Epithelial cell of esophagus (primary cell): ENCODE measurements around the gene FAXC.
"Not testable (repeated sequence)": the region's sequence is repeated elsewhere in the genome, so short reads cannot be mapped to it uniquely, and the experiment has no call there.

Experiments used
- DNase-seq: peaks from one replicate; pipeline ENCODE4 v3.0.0; 2010; ENCODE audit warnings: low read depth
- H3K4me3 ChIP-seq: 2 replicates; pipeline ENCODE4 v1.5.1; 2011; ENCODE audit warnings: mild to moderate bottlenecking, low read length, control low read depth
- CTCF ChIP-seq: IDR thresholded peaks from 2 replicates; pipeline ENCODE4 v1.5.1; 2011; ENCODE audit warnings: low read depth, mild to moderate bottlenecking, low read length, control low read depth, inconsistent platforms; ENCODE audit not compliant: insufficient read depth; ENCODE audit errors: missing control alignments

Gene FAXC

GRCh38 chr6:99270826-99271225 lies 78.6 kb downstream of the FAXC start:
- no peak overlapping the region for H3K4me3 ChIP-seq
- DNase-seq: no peak
- TF ChIP-seq CTCF: no peak

GRCh38 chr6:99270030-99270429 lies 79.4 kb downstream of the FAXC start:
- TF ChIP-seq CTCF: no peak
- no peak overlapping the region for H3K4me3 ChIP-seq
- no peak for DNase-seq

- no peak for DNase-seq
- no peak overlapping the region for H3K4me3 ChIP-seq
- no peak for TF ChIP-seq CTCF
Measured at GRCh38 chr6:99269207-99269606, 80.3 kb downstream of the FAXC start.

GRCh38 chr6:99266996-99267395 lies 82.5 kb downstream of the FAXC start:
- not testable (repeated sequence) for DNase-seq, H3K4me3 ChIP-seq

- DNase-seq, H3K4me3 ChIP-seq: not testable (repeated sequence)
Measured at GRCh38 chr6:99265447-99265846, 84.0 kb downstream of the FAXC start.

- no peak for DNase-seq
- TF ChIP-seq CTCF: no peak
- no peak overlapping the region for H3K4me3 ChIP-seq
Measured at GRCh38 chr6:99254616-99255550, 94.6 kb downstream of the FAXC start.

GRCh38 chr6:99253271-99253670 lies 96.2 kb downstream of the FAXC start:
- H3K4me3 ChIP-seq: no peak overlapping the region
- TF ChIP-seq CTCF: no peak
- DNase-seq: no peak

GRCh38 chr6:99252421-99252820 lies 97.1 kb downstream of the FAXC start:
- no peak for DNase-seq
- H3K4me3 ChIP-seq: no peak overlapping the region
- TF ChIP-seq CTCF: no peak
